ENCODE data around the gene NMNAT2. TPM values are rescaled to one million over a fixed set of nuclear protein-coding genes. Genes with fewer than 3 reads are reported as not detected.

The NMNAT2 gene
- total RNA-seq, 1 experiment from 2014 or later: 0.07 TPM

DNA sequence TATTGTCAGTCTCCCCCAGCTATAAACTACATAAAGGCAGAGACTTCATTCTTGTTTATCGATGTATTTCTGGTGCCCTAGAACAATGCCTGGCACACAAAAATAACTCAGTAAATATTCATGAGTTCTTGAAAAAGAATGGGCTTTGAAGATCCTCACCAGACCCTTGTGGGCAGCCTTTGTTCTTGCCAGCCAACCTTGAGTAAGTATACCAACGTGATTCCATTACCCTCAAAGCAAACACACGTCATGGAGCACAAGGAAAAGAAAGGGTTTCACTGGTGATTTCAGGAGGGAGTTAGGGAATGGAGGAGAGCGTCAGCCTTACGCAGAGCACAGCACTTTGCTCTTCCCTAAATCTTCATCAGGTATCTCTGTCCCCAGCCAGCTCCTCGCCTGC, 29.4 kb downstream of the NMNAT2 start:
- DNase-seq: no peak
- H3K4me3 ChIP-seq: no peak overlapping the region
- no peaks in the 10 kb centered on the region for H3K9me3 ChIP-seq
- H3K27me3 ChIP-seq: peaks cover 16% of the 10 kb centered on the region
- no peaks in the 10 kb centered on the region for H3K36me3 ChIP-seq

DNA sequence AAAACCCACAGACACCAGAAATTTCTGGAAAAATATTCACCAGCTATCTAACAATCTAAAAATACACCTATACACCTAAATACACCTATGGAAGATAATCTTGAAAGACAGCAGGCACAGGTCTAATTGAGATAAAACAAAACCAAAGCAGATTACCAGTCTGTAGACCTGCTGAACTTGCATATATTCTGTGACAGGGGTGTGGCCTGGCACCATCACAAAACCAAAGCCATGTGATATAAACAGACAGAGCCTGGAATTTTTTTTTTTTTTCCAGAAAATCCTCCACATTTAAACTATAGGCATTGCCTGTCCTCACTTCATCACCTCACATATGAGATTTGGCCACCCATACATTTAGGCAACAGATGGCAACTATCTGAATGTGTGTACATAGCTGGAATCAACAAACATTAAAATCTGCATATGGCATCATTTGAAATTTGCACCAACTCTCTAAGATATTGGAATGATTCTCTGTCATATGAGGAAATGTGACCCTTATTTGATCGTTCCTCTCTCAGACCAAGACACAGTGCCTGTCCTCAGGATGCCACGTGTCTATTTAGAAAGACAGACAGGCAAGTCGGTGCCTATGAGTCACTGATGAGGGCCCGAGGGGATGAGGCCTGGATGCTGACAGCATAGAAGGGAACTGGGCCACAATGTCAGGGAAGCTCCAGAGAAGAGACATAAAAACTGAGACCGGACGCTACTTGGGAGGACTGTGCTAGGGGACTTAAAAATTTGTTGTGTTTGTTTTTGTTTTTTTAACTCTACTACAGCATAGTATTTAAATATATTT, 32.6 kb downstream of the NMNAT2 start:
- no peaks in the 10 kb centered on the region for H3K36me3 ChIP-seq
- H3K9me3 ChIP-seq: no peaks in the 10 kb centered on the region
- no peak overlapping the region for H3K4me3 ChIP-seq
- DNase-seq: peak; percentile 9
- peaks cover 8% of the 10 kb centered on the region; the same call in 1 of the 2 replicates for H3K27me3 ChIP-seq

DNA sequence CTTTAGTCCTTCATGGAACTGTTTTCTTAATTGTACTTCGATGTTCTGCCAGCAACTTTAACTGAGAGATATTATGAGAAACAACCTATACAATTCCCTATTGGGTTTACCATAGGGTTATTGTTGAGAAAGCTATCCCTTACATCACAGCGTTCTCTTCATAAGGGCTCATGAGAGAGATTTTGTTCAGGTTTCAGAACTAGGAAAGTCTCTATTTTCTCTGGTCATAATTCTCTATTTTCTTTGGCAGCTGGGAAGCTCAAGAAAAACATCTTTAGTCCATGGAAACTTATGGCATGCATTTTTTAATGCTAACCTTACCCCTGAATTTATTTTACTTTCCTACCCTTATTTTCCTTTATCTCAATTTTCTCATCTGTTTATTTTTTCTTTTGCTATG, 38.2 kb downstream of the NMNAT2 start:
- Histone ChIP-seq H3K9me3 (no peaks in the 10 kb centered on the region), H3K4me3 (no peak overlapping the region), H3K27me3 (no peaks in the 10 kb centered on the region), H3K36me3 (no peaks in the 10 kb centered on the region)
- DNase-seq: no peak

DNA sequence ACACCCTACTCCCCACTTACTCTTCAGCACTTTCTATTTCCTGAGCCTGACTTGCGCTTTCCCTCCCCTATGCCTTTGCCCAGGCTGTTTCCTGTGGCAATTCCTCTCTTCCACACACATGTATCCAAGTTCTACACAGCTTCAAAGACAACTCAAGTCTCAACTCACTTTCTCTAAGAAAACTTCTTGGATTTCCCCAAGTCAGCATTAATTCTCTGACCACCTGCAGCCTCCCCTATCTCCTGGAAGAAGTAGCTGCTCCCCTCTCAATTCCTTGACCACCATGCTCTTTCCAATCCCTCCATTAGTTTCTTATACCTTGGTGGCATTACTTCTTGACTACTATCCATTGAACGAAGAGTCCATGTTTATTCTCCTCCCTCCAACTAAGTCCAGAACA, 42.8 kb downstream of the NMNAT2 start:
- Histone ChIP-seq H3K36me3 (no peaks in the 10 kb centered on the region), H3K9me3 (no peaks in the 10 kb centered on the region), H3K4me3 (no peak overlapping the region), H3K27me3 (no peaks in the 10 kb centered on the region; the same call in 1 of the 2 replicates)
- DNase-seq: no peak

DNA sequence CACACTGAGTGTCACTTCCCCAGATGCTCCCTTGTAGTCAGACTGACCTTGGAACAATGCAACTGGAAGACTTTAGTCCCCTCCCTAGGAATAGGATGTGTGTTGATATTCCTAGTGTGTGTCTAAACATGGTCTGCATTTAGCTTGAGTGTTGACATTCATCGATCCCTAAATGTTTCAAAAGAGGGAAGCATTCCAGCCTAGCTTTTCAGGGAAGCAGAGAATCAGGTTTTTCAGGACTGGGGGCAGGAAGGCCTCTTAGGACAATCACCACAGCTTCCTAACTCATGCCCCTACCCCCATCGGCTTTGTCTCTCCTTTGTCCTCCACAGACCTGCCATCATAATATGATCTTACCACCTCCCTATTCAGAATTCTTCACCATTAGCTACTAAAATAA, 43.4 kb downstream of the NMNAT2 start:
- Histone ChIP-seq H3K4me3 (no peak overlapping the region), H3K9me3 (no peaks in the 10 kb centered on the region), H3K36me3 (no peaks in the 10 kb centered on the region), H3K27me3 (no peaks in the 10 kb centered on the region; the same call in 1 of the 2 replicates)
- DNase-seq: no peak

DNA sequence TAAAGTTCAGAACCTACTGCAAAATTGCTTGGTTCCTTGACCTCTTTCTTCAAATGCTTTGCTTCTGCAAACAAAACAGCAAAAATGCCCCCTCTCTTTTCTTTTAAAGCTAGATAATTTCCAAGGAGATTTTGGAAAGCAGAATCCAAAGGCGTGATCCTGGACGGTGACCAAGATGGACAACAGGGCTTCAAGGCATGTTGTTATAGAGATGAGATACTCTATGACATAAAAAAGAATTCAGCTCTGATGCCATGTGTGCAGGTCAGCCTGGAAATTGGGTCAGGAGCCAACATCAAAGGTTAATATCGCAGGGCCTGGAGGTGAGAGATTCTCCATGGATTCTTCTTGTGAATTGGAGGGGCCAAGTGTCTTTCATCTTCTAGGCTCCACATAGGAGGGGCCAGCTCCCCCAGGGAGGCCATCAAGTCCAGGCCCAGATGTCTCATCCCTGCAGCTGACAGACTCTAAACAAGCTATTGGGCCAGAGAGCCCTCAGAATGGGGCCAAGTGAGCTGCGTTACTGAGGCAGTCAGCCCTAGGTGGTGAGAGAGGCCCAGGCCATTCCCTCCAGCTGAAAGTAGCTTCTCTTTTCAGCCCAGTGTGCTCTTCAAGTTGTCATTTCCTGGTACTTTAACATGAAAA, 45.5 kb downstream of the NMNAT2 start:
- DNase-seq: no peak
- Histone ChIP-seq H3K36me3 (no peaks in the 10 kb centered on the region), H3K4me3 (no peak overlapping the region), H3K27me3 (no peaks in the 10 kb centered on the region; the same call in 1 of the 2 replicates), H3K9me3 (no peaks in the 10 kb centered on the region)

DNA sequence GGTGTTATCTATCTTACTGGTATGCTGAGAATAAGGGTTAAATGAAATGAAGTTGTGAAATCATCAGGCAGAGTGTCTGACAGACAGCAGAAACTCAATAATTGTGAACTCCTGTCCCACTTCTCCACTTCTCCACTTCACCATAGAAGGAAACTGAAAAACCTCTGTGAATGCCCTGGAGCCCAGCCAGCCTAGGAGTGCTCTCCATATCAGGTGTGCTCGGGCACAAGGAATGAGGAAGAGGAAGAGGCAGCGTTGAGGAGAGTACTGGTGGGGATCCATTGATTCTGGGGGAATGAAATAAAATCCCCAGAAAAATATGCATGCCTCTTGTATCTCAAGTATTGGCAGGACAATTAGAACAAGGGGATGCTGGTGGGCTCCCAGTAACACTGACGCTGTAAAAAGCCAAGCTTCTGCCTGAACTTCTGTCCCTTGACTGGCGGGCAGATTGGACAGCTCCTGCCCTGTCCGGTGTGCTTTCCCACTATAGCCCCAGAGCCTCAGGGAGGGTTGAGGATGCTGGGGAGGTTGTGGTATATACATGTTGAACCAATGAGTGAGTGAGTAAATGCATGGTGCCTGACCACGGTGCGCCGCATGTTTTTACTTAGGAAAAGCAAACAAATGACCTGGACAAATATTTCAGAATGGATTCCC, 47.7 kb downstream of the NMNAT2 start:
- DNase-seq: no peak
- Histone ChIP-seq H3K27me3 (no peaks in the 10 kb centered on the region; the same call in 1 of the 2 replicates), H3K36me3 (no peaks in the 10 kb centered on the region; the same call in 1 of the 2 replicates), H3K9me3 (no peaks in the 10 kb centered on the region), H3K4me3 (no peak overlapping the region)

DNA sequence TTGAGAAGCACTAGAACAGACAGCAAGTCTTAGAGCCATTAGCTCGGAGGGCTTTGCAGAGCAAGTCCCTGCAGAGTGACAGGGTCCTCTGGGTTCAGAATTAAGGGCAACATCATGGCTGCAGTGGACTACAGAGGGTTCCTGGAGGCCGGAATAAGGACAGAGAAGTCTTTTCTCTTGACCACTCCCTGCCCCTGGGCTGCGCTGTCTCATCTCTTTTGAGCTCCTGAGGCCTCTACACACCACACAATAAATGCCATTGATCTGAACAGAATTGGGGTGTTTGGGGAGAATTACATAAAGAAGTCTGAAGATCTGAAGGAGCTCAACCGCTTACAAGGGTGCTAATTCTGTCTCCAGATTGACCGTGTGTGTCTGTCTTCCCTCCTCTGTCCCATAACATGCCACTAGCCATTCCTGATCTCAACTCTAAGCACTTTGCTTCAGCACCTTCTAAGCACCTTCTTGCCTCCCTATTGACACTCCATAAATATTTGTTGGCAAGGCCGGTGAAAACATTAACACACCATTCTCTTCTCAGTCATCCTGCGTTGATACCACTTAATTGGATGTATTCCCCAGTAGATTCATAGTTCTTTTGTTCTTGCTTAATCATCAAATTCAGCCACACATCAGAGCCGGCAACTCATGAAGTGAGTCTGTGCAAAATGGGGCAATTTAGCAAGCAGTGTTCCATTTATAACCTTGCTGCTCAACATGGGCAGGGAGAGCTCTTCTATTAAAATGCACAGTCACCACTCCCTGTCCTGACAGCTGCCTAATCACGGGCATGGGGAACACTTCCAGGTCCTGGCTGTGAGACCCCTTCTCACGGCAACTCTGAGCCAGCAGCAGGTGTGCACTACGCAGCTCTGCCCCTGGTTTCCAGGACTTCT, 49.7 kb downstream of the NMNAT2 start:
- Histone ChIP-seq H3K9me3 (no peaks in the 10 kb centered on the region), H3K4me3 (no peak overlapping the region), H3K27me3 (no peaks in the 10 kb centered on the region; the same call in 1 of the 2 replicates), H3K36me3 (no peaks in the 10 kb centered on the region; the same call in 1 of the 2 replicates)
- no peak for DNase-seq

DNA sequence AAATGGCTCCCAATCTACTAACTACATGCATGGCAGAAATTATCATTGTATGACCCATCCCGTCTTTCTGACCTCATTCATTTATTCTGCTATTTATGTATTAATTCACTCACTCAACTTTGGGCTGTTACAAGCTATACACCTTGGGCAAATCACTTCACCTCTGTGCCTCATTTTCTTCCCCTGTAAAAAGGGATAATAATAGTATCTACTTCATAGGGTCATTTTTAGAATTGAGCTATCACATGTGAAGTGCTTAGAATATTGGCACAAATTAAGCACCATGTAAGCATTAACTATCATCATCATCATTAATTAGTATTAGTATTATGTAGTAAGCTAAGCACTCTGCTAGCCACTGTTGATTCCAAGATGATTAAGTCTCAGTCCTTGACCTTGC, 52.1 kb downstream of the NMNAT2 start:
- DNase-seq: no peak
- no peak overlapping the region for H3K4me3 ChIP-seq
- H3K9me3 ChIP-seq: no peaks in the 10 kb centered on the region
- no peaks in the 10 kb centered on the region; the same call in 1 of the 2 replicates for H3K36me3 ChIP-seq
- no peaks in the 10 kb centered on the region for H3K27me3 ChIP-seq

DNA sequence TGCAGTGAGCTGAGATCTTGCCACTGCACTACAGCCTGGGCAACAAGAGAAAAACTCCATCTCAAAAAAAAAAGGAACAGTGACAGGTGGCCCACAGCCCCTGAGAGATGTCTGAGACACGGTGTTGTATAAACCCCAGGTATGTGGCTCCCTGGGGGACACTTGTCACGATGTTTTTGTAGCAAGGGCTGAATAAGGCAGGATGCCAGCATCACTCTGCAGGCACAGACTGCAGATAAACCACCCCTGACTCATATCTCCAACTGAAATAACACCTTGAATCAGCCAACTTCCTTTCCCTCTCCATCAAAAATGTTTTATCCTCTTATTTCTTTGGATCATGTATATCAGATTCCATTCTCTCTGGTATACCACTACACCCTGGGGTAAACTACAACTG, 52.5 kb downstream of the NMNAT2 start:
- DNase-seq: no peak
- no peak overlapping the region for H3K4me3 ChIP-seq
- no peaks in the 10 kb centered on the region; the same call in 1 of the 2 replicates for H3K36me3 ChIP-seq
- H3K27me3 ChIP-seq: no peaks in the 10 kb centered on the region
- H3K9me3 ChIP-seq: no peaks in the 10 kb centered on the region

DNA sequence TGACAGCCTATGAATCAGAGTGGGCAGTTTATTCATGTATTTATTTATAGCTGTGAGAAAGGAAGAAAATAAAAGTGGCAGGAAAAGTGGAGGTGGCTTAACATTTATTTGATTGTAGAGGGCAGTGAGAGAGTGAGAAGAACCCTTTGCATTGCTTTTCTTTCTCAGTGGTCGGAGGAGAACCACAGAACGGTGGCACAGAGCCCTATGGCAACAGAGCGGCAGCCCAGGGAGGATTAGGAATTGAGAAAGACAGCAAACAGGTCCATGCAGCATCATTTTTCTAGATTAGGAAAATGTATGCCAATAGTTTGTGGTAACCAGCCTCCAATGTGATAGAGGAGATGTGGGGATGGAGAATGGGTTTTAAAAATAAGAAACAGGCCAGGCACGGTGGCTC, 53.1 kb downstream of the NMNAT2 start:
- DNase-seq: peak; percentile 34
- Histone ChIP-seq H3K36me3 (no peaks in the 10 kb centered on the region; the same call in 1 of the 2 replicates), H3K9me3 (no peaks in the 10 kb centered on the region), H3K27me3 (no peaks in the 10 kb centered on the region; the same call in 1 of the 2 replicates), H3K4me3 (no peak overlapping the region)

DNA sequence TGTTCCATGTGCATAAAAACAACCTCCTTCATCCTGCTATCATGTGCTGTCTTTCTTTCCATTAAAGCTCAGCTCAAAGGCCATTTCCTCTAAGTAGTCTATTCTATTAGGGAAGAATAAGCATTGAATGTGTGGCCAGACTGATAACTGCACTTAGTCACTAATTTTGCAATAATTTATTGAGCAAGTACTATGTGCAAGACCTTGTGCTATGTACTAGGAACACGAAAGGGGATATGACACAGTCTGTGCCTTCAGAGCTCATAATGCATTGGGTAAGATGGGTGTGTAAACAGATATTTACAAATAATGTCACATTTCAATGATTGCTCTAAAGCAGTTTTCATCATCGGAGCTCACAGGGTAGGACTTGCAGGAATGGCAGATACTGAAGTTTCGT, 54.2 kb downstream of the NMNAT2 start:
- Histone ChIP-seq H3K9me3 (no peaks in the 10 kb centered on the region), H3K36me3 (no peaks in the 10 kb centered on the region; the same call in 1 of the 2 replicates), H3K4me3 (no peak overlapping the region), H3K27me3 (no peaks in the 10 kb centered on the region; the same call in 1 of the 2 replicates)
- DNase-seq: no peak

DNA sequence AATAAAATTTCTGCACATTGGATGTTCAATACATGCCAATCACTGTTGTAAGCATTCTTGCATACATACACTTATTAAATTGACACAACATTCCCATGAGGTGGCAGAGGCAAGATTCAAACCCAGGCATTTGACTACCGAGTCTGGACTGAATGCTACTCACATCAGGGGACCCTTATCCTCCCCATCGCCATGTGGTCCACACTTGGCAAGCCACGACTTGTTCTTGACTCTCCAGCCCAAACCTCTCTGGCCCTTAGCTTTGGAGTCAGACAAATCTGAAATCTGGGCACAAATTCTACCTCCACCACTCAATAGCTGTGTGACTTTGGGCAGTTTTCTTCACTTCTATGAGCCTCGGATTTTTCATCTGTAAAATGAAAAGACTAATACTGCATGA, 57.1 kb downstream of the NMNAT2 start:
- Histone ChIP-seq H3K9me3 (no peaks in the 10 kb centered on the region; the same call in 1 of the 2 replicates), H3K4me3 (no peak overlapping the region), H3K36me3 (no peaks in the 10 kb centered on the region; the same call in 1 of the 2 replicates), H3K27me3 (peaks cover 7% of the 10 kb centered on the region; the same call in 1 of the 2 replicates)
- no peak for DNase-seq

DNA sequence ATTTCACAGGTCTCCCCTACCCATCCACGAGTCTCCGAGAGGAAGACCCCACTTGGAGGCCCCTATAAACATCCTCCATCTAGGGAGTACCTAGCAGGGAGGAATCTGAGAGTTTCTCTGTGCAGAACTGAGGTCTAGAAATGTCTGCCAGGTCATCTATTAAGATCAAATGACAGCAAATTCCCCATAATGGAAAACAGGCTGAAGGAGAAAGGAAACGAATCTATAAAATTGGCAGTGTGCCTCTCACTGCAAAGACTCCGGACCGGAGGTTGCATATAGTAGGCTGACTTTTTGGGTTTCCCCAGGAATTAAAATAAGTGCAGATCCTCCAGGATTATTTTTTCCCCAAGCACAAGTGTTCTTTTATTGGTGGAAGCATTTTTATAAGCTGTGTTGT, 57.7 kb downstream of the NMNAT2 start:
- Histone ChIP-seq H3K4me3 (no peak overlapping the region), H3K36me3 (no peaks in the 10 kb centered on the region), H3K27me3 (peaks cover 7% of the 10 kb centered on the region; the same call in 1 of the 2 replicates), H3K9me3 (no peaks in the 10 kb centered on the region; the same call in 1 of the 2 replicates)
- no peak for DNase-seq

DNA sequence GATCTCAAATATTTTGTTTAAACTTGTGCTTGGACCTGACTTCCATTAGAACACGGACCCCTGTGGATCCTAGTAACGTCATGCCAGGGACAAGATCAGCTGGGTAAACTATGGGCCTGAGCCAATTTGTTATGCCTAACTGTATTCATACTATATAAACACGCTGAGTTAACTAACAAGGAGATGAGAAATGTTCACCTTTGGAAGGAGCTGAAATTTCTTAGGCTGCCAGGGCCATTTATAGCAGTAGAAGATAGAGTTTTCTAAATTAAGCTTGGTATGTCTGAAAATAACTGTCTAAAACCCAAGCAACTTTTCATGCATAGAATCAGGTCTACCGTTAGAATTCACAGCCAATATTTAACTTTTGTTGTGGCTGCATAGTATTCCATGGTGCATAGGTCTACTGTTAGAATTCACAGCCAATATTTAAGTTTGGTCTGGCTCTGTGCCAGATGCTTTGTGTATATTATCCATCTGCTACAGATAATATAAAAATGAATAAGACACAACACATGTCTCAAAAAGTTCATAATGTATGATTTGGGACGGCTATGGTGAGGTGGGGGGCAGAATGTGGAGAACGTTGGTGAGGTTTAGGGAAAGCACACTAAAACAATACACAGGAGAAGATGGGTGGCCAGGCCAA, 61.5 kb downstream of the NMNAT2 start:
- no peaks in the 10 kb centered on the region; the same call in 1 of the 2 replicates for H3K9me3 ChIP-seq
- no peak for DNase-seq
- H3K36me3 ChIP-seq: no peaks in the 10 kb centered on the region
- H3K27me3 ChIP-seq: peaks cover 7% of the 10 kb centered on the region; the same call in 1 of the 2 replicates
- no peak overlapping the region for H3K4me3 ChIP-seq

DNA sequence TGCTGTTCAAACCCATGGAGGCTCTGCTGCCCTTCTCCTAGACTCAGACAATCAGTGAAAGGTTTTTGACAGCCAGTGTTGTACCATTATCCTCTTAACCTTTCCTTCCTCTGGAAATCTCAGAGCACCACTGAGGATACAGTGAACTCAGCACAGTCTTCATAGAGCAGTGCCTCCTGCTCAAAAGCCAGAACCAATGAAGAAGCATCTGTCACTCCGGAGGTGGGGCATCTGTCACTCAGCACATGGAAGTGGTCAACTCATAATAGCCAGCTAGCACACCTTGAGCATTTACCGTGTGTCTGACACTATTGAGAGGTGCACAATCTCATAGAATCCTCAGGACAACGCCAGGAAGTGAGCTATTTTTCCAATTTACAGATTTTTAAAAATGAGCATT, 62.4 kb downstream of the NMNAT2 start:
- H3K27me3 ChIP-seq: peaks cover 7% of the 10 kb centered on the region; the same call in 1 of the 2 replicates
- no peak overlapping the region for H3K4me3 ChIP-seq
- no peak for DNase-seq
- H3K36me3 ChIP-seq: no peaks in the 10 kb centered on the region
- H3K9me3 ChIP-seq: no peaks in the 10 kb centered on the region; the same call in 1 of the 2 replicates
